ENCODE data around the gene RPIA.
"Not testable (repeated sequence)": the region's sequence is repeated elsewhere in the genome, so short reads cannot be mapped to it uniquely, and the experiment has no call there.

The RPIA gene

GRCh38 chr2:88765154-88765888 lies 73.8 kb downstream of the RPIA start:
- Histone ChIP-seq H3K9me3 (ENCODE audit: control insufficient read depth, low read length) (no peaks in the 10 kb centered on the region), H3K27ac (ENCODE audit: insufficient read depth, low read depth, low read length, poor library complexity, severe bottlenecking) (no peak overlapping the region), H3K4me1 (ENCODE audit: control insufficient read depth, insufficient read depth, low read length) (no peaks in the 10 kb centered on the region), H3K27me3 (ENCODE audit: control insufficient read depth, insufficient read depth, low read length, poor library complexity, severe bottlenecking) (peaks cover 33% of the 10 kb centered on the region), H3K36me3 (ENCODE audit: control insufficient read depth, insufficient read depth, low read length) (no peaks in the 10 kb centered on the region), H3K4me3 (ENCODE audit: insufficient read depth, low read depth, low read length) (peak overlapping the region; percentile 48)
- 2% methylated on average over 75 of the region's 75 CpGs for WGBS, 2 experiments

GRCh38 chr2:88765889-88766481 lies 74.5 kb downstream of the RPIA start:
- H3K27ac ChIP-seq (ENCODE audit: insufficient read depth, low read depth, low read length, poor library complexity, severe bottlenecking); H3K9me3 ChIP-seq (ENCODE audit: control insufficient read depth, low read length); H3K4me1 ChIP-seq (ENCODE audit: control insufficient read depth, insufficient read depth, low read length); H3K36me3 ChIP-seq (ENCODE audit: control insufficient read depth, insufficient read depth, low read length): not testable (repeated sequence)
- H3K27me3 ChIP-seq (ENCODE audit: control insufficient read depth, insufficient read depth, low read length, poor library complexity, severe bottlenecking), result peaks cover 33% of the 10 kb centered on the region
- WGBS, 2 experiments, result 28 to 34% methylated on average over 21 to 24 of the region's 24 CpGs
- peak overlapping the region; percentile 48 for H3K4me3 ChIP-seq (ENCODE audit: insufficient read depth, low read depth, low read length)

GRCh38 chr2:88770016-88770415 lies 78.5 kb downstream of the RPIA start:
- Histone ChIP-seq H3K27me3 (ENCODE audit: control insufficient read depth, insufficient read depth, low read length, poor library complexity, severe bottlenecking) (peaks cover 21% of the 10 kb centered on the region), H3K4me3 (ENCODE audit: insufficient read depth, low read depth, low read length) (no peak overlapping the region), H3K27ac (ENCODE audit: insufficient read depth, low read depth, low read length, poor library complexity, severe bottlenecking) (no peak overlapping the region), H3K4me1 (ENCODE audit: control insufficient read depth, insufficient read depth, low read length) (no peaks in the 10 kb centered on the region), H3K9me3 (ENCODE audit: control insufficient read depth, low read length) (peaks cover 3% of the 10 kb centered on the region), H3K36me3 (ENCODE audit: control insufficient read depth, insufficient read depth, low read length) (no peaks in the 10 kb centered on the region)
- 91 to 94% methylated on average over 4 of the region's 4 CpGs for WGBS, 2 experiments

GRCh38 chr2:88773233-88774028 lies 82.0 kb downstream of the RPIA start:
- WGBS, 2 experiments, result 61 to 71% methylated on average over 5 of the region's 7 CpGs
- not testable (repeated sequence) for H3K4me1 ChIP-seq (ENCODE audit: control insufficient read depth, insufficient read depth, low read length); H3K4me3 ChIP-seq (ENCODE audit: insufficient read depth, low read depth, low read length); H3K27ac ChIP-seq (ENCODE audit: insufficient read depth, low read depth, low read length, poor library complexity, severe bottlenecking); H3K36me3 ChIP-seq (ENCODE audit: control insufficient read depth, insufficient read depth, low read length); H3K27me3 ChIP-seq (ENCODE audit: control insufficient read depth, insufficient read depth, low read length, poor library complexity, severe bottlenecking); H3K9me3 ChIP-seq (ENCODE audit: control insufficient read depth, low read length)

GRCh38 chr2:88789213-88789612 lies 97.7 kb downstream of the RPIA start:
- not testable (repeated sequence) for H3K4me3 ChIP-seq (ENCODE audit: insufficient read depth, low read depth, low read length); H3K4me1 ChIP-seq (ENCODE audit: control insufficient read depth, insufficient read depth, low read length); H3K9me3 ChIP-seq (ENCODE audit: control insufficient read depth, low read length); H3K27ac ChIP-seq (ENCODE audit: insufficient read depth, low read depth, low read length, poor library complexity, severe bottlenecking); H3K27me3 ChIP-seq (ENCODE audit: control insufficient read depth, insufficient read depth, low read length, poor library complexity, severe bottlenecking); H3K36me3 ChIP-seq (ENCODE audit: control insufficient read depth, insufficient read depth, low read length)
- 79 to 96% methylated on average over 2 of the region's 2 CpGs for WGBS, 2 experiments

- H3K4me3 ChIP-seq (ENCODE audit: insufficient read depth, low read depth, low read length); H3K27me3 ChIP-seq (ENCODE audit: control insufficient read depth, insufficient read depth, low read length, poor library complexity, severe bottlenecking); H3K4me1 ChIP-seq (ENCODE audit: control insufficient read depth, insufficient read depth, low read length); H3K27ac ChIP-seq (ENCODE audit: insufficient read depth, low read depth, low read length, poor library complexity, severe bottlenecking); H3K9me3 ChIP-seq (ENCODE audit: control insufficient read depth, low read length); H3K36me3 ChIP-seq (ENCODE audit: control insufficient read depth, insufficient read depth, low read length): not testable (repeated sequence)
- WGBS, 2 experiments, result 100% methylated on average over 2 of the region's 2 CpGs; no CpG with 5 or more reads in 1 of the 2 experiments
Observed at GRCh38 chr2:88795932-88796331, 104.5 kb downstream of the RPIA start.

- WGBS, 2 experiments, result 80 to 100% methylated on average over 1 of the region's 1 CpG
- not testable (repeated sequence) for H3K4me3 ChIP-seq (ENCODE audit: insufficient read depth, low read depth, low read length); H3K27ac ChIP-seq (ENCODE audit: insufficient read depth, low read depth, low read length, poor library complexity, severe bottlenecking); H3K27me3 ChIP-seq (ENCODE audit: control insufficient read depth, insufficient read depth, low read length, poor library complexity, severe bottlenecking); H3K4me1 ChIP-seq (ENCODE audit: control insufficient read depth, insufficient read depth, low read length); H3K9me3 ChIP-seq (ENCODE audit: control insufficient read depth, low read length); H3K36me3 ChIP-seq (ENCODE audit: control insufficient read depth, insufficient read depth, low read length)
Observed at GRCh38 chr2:88796523-88796922, 105.0 kb downstream of the RPIA start.

- not testable (repeated sequence) for H3K27ac ChIP-seq (ENCODE audit: insufficient read depth, low read depth, low read length, poor library complexity, severe bottlenecking)
- WGBS, 2 experiments, result 83 to 86% methylated on average over 1 of the region's 1 CpG
Observed at GRCh38 chr2:88797164-88797563, 105.7 kb downstream of the RPIA start.

More at GRCh38 chr2:88797164-88797563, 105.7 kb downstream of the RPIA start:
- not testable (repeated sequence) for H3K4me3 ChIP-seq (ENCODE audit: insufficient read depth, low read depth, low read length); H3K4me1 ChIP-seq (ENCODE audit: control insufficient read depth, insufficient read depth, low read length); H3K36me3 ChIP-seq (ENCODE audit: control insufficient read depth, insufficient read depth, low read length); H3K27me3 ChIP-seq (ENCODE audit: control insufficient read depth, insufficient read depth, low read length, poor library complexity, severe bottlenecking); H3K9me3 ChIP-seq (ENCODE audit: control insufficient read depth, low read length)
